C4-2B (cell line): Measurements from ENCODE around the gene ZBTB20.

Experiments
- ZFX ChIP-seq: fragments of 450-650 bp; IDR thresholded peaks from 2 replicates; pipeline ENCODE4 v1.6.1; 2017
- TF ChIP-seq, protein P1 (sequence below): fragments of 450-650 bp; conservative IDR thresholded peaks from 2 replicates; pipeline ENCODE4 v1.5.1; 2017; ENCODE audit warnings: mild to moderate bottlenecking

DNA sequence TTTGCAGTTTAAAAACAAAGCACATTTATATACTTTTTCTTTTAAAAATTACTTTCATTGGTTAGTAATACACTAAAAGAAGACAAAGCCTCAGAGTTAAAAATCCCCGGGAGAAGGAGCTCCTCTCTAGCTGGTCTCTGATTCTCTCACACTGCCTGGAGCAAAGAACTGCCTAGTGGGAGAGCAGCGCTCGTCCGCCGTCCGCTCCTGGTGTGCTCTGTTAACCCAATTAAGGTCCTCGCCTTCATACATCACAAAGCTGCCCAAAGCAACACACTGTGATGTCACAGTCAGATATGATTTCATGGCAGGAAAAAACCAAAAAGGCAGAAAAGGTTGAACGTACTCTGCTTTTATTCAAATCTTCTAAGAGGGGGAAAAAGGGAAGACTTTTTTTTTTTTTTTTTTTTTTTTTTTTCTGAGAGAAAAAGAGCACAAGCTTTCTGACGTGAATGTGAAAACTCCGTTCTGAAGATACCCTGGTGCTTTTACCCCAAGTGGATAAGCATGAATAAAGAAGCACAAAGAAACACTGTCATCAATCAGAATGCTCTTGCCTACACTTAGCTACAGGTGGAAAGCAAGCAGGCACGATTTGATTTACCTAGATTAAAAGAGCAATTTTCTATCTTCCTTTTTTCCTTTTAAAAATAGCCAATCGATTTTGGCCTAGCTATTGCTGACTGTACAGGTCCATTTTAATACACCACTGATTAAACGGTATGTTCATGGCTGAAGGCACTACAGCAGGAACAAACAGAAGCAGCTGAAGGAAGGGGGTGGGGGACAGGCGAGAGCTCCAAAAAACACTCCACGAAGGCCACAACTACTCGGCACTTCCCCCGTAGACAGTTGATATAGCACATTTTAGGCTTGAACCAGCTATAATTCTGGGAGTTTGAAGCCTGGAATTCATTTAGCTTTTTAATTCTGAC, 738.1 kb downstream of the ZBTB20 start:
- TF ChIP-seq, protein P1, sequence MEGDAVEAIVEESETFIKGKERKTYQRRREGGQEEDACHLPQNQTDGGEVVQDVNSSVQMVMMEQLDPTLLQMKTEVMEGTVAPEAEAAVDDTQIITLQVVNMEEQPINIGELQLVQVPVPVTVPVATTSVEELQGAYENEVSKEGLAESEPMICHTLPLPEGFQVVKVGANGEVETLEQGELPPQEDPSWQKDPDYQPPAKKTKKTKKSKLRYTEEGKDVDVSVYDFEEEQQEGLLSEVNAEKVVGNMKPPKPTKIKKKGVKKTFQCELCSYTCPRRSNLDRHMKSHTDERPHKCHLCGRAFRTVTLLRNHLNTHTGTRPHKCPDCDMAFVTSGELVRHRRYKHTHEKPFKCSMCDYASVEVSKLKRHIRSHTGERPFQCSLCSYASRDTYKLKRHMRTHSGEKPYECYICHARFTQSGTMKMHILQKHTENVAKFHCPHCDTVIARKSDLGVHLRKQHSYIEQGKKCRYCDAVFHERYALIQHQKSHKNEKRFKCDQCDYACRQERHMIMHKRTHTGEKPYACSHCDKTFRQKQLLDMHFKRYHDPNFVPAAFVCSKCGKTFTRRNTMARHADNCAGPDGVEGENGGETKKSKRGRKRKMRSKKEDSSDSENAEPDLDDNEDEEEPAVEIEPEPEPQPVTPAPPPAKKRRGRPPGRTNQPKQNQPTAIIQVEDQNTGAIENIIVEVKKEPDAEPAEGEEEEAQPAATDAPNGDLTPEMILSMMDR, result no peak
- TF ChIP-seq ZFX, result no peak
